ENCODE data around the gene LSG1.
"Not testable (repeated sequence)": the region's sequence is repeated elsewhere in the genome, so short reads cannot be mapped to it uniquely, and the experiment has no call there.

Gene LSG1

GRCh38 chr3:194619741-194620140 is 52.2 kb downstream of the LSG1 start:
- DNase-seq (ENCODE audit: low read depth, low spot score), result no peak

- no peak for DNase-seq (ENCODE audit: low read depth, low spot score)
Measured at GRCh38 chr3:194618858-194619608, 53.0 kb downstream of the LSG1 start.

- no peak for DNase-seq (ENCODE audit: low read depth, low spot score)
Measured at GRCh38 chr3:194617827-194618226, 54.2 kb downstream of the LSG1 start.

- peak; percentile 25 for DNase-seq (ENCODE audit: low read depth, low spot score)
Measured at GRCh38 chr3:194617143-194617671, 54.8 kb downstream of the LSG1 start.

- no peak for DNase-seq (ENCODE audit: low read depth, low spot score)
Measured at GRCh38 chr3:194615226-194615625, 56.8 kb downstream of the LSG1 start.

- DNase-seq (ENCODE audit: low read depth, low spot score), result no peak
Measured at GRCh38 chr3:194612221-194612620, 59.8 kb downstream of the LSG1 start.

- no peak for DNase-seq (ENCODE audit: low read depth, low spot score)
Measured at GRCh38 chr3:194610689-194611088, 61.3 kb downstream of the LSG1 start.

- DNase-seq (ENCODE audit: low read depth, low spot score), result no peak
Measured at GRCh38 chr3:194609601-194610000, 62.4 kb downstream of the LSG1 start.

GRCh38 chr3:194608981-194609380 is 63.0 kb downstream of the LSG1 start:
- DNase-seq (ENCODE audit: low read depth, low spot score), result no peak

GRCh38 chr3:194607592-194608389 is 64.2 kb downstream of the LSG1 start:
- no peak for DNase-seq (ENCODE audit: low read depth, low spot score)

- DNase-seq (ENCODE audit: low read depth, low spot score), result no peak
Measured at GRCh38 chr3:194606941-194607340, 65.0 kb downstream of the LSG1 start.

GRCh38 chr3:194606163-194606562 is 65.8 kb downstream of the LSG1 start:
- DNase-seq (ENCODE audit: low read depth, low spot score), result no peak

GRCh38 chr3:194605314-194605713 is 66.7 kb downstream of the LSG1 start:
- DNase-seq (ENCODE audit: low read depth, low spot score), result not testable (repeated sequence)

- DNase-seq (ENCODE audit: low read depth, low spot score), result no peak
Measured at GRCh38 chr3:194604837-194605236, 67.2 kb downstream of the LSG1 start.

- no peak for DNase-seq (ENCODE audit: low read depth, low spot score)
Measured at GRCh38 chr3:194604126-194604525, 67.9 kb downstream of the LSG1 start.

GRCh38 chr3:194602669-194603171 is 69.3 kb downstream of the LSG1 start:
- DNase-seq (ENCODE audit: low read depth, low spot score), result no peak

- DNase-seq (ENCODE audit: low read depth, low spot score), result peak; percentile 43
Measured at GRCh38 chr3:194598771-194599557, 73.0 kb downstream of the LSG1 start.

- no peak for DNase-seq (ENCODE audit: low read depth, low spot score)
Measured at GRCh38 chr3:194596906-194597305, 75.1 kb downstream of the LSG1 start.

- no peak for DNase-seq (ENCODE audit: low read depth, low spot score)
Measured at GRCh38 chr3:194592798-194593752, 78.9 kb downstream of the LSG1 start.

Measured in ELF-1 (cell line).